ENCODE results near the gene TRIM71. TPM values are rescaled to one million over a fixed set of nuclear protein-coding genes. Genes with fewer than 3 reads are reported as not detected.

TRIM71 gene
- total and polyA plus RNA-seq, 2 of the 13 experiments (the other 11 are each of a cell fraction or from before 2014, with no cell fraction given): 21.7 to 76.9 TPM

- TF ChIP-seq RERE (CRISPR knock-in tag; IDR thresholded peaks at IDR 0.05; ENCODE audit: low read depth) (no peak), PITX1 (CRISPR knock-in tag; IDR thresholded peaks at IDR 0.05) (peak; percentile 13; the same call in 1 of the 2 replicates), ZNF260 (CRISPR knock-in tag; IDR thresholded peaks at IDR 0.05; ENCODE audit: borderline replicate concordance, low read depth) (no peak), ELF1 (CRISPR knock-in tag; IDR thresholded peaks at IDR 0.05) (peak; percentile 24), MED13 (CRISPR knock-in tag; IDR thresholded peaks at IDR 0.05) (peak; percentile 41; the same call in 1 of the 2 replicates), HDAC6 (IDR thresholded peaks at IDR 0.05; ENCODE audit: low read depth, low read length) (no peak), HOXA7 (CRISPR knock-in tag; IDR thresholded peaks at IDR 0.05) (no peak)
Observed at GRCh38 chr3:32781211-32781968, 36.4 kb upstream of the TRIM71 start (continued).

Data from HepG2 (cell line).